NCI-H446 treated with DMSO at 0.1 percent for 48 hours (cell line): ENCODE measurements around the gene MPLKIP.
A peak's percentile ranks its signal among the peaks of the same experiment; 100 is the strongest.
"Not testable (repeated sequence)": the region's sequence is repeated elsewhere in the genome, so short reads cannot be mapped to it uniquely, and the experiment has no call there.

Source experiments
- DNase-seq: peaks from one replicate; lab custom pipeline; 2025; lab: John Stamatoyannopoulos, UW

The MPLKIP gene

GRCh38 chr7:40134428-40135316, at the start of gene MPLKIP, which contains the start of gene SUGCT:
Gene MPLKIP, minus strand, starts transcription at chr7:40134622. Its CDS starts 55 bp downstream, at chr7:40134567.
Gene SUGCT, plus strand, starts transcription at chr7:40135005.
- DNase-seq: peak; percentile 83

DNA sequence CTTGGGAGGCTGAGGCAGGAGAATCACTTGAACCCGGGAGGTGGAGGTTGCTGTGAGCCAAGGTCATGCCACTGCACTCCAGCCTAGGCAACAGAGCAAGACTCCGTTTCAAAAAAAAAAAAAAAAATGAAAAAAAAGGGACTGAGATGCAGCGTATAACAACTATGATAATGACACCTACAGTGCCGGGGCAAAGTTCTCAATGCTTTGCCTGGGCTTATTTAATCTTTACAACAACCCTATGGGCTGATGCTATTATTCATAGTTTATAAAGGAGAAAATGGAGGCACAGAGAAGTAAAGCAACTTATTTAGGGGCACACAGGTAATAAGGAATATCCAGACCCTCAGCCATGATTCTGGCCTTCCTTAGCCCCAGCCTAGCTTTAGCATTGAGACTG, 48.0 kb upstream of the MPLKIP start:
- DNase-seq: no peak

DNA sequence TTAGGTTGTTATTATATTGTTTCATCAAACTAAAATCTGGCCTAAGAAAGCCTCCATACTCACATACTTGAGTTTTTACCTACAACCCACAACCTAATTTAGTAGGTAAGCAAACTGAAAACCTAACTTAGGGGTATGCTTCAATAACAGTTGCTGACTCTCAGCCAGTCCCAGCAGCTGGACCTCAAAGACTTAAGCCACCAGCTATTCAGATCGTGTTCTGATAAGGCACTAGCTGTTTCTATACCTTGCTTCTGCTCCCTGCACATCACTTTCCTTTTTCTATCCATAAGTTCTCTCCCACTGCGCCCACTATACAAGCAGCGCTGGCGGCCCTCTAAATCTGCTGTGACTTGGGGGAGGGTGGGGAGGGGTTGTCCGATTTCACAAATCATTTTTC, 42.6 kb upstream of the MPLKIP start:
- no peak for DNase-seq

DNA sequence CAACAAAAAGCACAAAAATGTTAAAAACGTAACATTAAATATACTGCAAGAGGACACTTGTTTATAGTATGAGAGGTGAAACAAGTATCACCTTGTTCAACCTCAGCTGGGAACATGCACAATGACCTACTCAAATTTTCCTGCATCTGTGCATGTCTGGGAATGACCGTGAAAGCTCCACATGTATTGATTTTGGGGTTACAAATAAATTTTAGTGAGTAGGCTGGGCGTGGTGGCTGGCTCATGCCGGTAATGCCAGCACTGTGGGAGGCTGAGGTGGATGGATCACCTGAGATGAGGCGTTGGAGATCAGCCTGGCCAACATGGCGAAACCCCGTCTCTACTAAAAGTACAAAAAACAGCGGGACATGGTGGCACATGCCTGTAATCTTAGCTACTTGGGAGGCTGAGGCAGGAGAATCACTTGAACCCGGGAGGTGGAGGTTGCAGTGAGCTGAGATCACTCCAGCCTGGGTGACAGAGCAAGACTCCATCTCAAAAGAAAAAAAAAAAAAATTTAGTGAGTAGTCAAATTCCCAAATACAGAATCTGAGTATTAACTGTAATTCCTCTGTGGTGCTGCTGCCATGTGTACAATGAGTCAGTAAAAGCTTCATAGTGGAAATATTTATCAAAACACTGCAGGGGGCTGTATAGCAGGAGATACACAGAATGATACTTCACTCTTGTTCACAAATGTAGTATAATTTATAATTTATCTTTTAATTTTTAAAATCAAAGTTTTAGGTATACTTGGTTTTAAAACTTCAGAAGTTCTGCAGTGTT, 41.5 kb upstream of the MPLKIP start:
- DNase-seq: no peak

DNA sequence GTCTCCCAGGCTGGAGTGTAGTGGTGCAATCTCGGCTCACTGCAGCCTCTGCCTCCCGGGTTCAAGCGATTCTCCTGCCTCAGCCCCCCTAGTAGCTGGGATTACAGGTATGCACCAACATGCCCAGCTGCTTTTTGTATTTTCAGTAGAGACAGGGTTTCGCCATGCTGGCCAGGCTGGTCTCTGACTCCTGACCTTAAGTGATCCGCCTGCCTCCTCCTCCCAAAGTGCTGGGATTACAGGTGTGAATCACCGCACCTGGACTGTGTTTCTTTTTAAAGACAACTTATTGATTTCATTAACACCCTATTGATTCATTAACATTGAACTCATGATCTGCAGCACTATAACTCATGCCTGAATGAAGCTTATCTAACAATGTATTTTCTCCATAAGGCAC, 40.8 kb upstream of the MPLKIP start:
- DNase-seq: not testable (repeated sequence)

GRCh38 chr7:40173121-40173520, 38.7 kb upstream of the MPLKIP start:
- DNase-seq: not testable (repeated sequence)

- not testable (repeated sequence) for DNase-seq
Observed at GRCh38 chr7:40168266-40168665, 33.8 kb upstream of the MPLKIP start.

DNA sequence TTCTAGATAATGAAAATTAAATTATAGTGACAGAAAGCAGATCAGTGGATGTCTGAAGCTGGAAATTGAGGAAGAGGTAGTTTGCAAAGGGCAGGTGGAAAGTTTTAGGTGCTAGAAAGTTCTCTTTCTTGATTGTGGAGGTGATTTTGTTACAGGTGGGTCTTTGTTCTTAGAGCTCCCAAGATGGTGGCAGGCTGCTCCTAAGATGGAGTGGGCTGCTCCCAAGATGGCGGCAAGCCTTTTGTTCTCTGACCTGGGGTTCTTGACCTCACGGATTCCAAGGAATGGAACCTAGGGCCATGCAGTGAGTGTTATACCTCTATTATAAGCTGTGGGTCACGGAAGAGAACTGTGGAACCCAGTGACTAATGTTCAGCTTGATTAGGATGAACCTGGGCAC, 32.9 kb upstream of the MPLKIP start:
- DNase-seq: no peak

GRCh38 chr7:40165216-40165615, 30.8 kb upstream of the MPLKIP start:
- peak; percentile 70 for DNase-seq

DNA sequence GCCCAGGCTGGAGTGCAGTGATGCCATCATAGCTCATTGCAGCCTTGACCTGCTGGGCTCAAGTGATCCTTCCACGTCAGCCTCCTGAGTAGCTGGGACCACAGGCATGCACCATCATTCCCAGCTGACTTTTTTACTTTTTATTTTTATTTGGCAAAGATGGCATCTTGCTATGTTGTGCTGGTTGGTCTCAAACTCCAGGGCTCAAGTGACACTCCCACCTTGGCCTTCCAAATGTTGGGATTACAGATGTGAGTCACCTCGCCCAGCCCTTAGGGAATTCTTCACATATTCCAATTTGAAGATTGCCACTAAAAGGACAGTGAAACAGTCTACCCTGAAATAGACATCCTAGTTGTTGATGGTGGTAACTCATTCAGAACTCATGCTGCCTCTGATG, 28.1 kb upstream of the MPLKIP start:
- no peak for DNase-seq

GRCh38 chr7:40156988-40157387, 22.6 kb upstream of the MPLKIP start:
- DNase-seq: no peak

- DNase-seq: no peak
Observed at GRCh38 chr7:40151504-40151903, 17.1 kb upstream of the MPLKIP start.

DNA sequence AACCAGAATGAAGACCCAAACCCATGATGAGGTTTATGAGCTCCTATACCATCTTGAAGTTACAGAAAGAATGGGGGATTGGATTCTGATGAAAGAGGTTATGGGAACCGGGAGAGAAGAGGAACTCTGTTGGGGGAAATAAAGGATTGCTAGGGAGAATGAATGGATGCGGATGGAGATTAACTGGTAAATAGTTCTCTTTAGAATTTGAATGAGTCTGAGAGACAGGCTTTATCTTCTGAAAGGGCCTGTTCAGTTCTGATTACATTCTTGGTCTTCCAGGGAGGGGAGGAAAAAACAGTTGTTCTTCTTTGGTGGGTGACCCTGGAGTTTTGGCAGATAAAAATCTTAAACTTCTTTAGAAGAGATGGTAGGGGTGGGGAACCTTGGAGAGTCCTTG, 14.2 kb upstream of the MPLKIP start:
- no peak for DNase-seq

- not testable (repeated sequence) for DNase-seq
Observed at GRCh38 chr7:40148247-40148580, 13.8 kb upstream of the MPLKIP start.

- DNase-seq: no peak
Observed at GRCh38 chr7:40147371-40148246, 13.2 kb upstream of the MPLKIP start.

DNA sequence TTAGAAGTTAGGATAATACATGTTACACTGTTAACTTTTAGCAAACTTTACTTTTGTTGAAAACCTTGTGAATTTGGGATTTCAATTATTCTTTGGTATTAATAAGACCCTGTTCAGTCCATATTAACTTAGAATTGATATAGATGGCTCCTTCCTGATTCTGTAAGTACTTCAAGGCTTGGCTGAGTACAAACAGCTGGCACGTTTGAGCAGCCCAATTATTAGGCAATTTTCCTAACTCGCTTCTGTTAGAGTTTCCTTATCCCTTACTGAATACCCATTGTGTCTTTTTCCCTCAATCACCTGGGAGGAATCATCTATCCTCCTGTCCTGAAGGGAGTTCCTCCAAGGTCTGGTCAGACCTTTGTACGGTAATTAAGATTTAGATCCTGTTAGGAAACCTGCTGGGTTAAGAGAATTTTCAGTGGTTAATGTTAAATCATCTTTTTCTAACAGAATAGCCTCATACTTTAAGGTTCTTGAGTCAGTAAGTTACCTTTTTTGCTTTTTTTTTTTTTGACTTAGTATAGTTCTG, 11.2 kb upstream of the MPLKIP start:
- DNase-seq: not testable (repeated sequence)

DNA sequence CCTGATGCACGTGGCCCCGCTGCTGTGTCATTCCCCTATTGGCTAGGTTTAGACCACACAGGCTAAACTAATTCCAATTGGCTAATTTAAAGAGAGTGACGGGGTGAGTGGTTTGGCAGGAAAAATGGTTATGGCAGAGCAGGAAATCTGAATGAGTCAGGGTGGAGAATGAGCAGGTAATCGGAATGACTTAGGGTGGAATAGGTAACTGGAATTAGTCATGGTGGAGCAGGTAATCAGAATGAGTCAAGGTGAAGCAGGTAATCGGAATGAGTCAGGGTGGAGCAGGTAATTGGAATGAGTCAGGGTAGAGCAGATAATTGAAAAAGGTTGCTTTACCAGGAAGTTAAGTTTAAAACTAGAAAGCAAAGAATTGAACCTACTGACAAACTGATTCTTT, 7.5 kb upstream of the MPLKIP start:
- DNase-seq: not testable (repeated sequence)

DNA sequence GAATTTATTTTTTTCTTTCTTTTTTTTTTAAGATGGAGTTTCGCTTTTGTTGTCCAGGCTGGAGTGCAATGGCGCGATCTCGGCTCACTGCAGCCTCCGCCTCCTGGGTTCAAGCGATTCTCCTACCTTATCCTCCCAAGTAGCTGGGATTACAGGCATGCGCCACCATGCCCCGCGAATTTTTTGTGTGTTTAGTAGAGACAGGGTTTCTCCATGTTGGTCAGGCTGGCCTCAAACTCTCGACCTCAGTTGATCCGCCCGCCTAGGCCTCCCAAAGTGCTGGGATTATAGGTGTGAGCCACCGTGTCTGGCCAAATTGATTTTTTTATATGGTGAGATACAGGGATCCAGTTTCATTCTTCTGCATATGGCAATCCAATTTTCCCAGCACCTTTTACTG, 5.5 kb upstream of the MPLKIP start:
- DNase-seq: not testable (repeated sequence)

DNA sequence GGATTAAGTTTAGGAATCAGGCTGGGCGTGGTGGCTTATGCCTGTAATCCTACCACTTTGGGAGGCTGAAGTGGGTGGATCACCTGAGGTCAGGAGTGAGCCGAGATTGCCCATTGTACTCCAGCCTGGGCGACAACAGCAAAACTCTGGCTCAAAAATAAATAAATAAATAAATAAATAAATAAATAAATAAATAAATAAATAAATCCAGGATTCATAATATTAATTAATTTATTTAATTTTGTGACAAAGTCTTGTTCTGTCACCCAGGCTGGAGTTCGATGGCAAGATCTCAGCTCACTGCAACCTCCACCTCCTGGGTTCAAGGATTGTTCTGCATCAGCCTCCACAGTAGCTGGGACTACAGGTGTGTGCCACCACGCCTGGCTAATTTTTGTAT, 4.6 kb upstream of the MPLKIP start:
- no peak for DNase-seq

DNA sequence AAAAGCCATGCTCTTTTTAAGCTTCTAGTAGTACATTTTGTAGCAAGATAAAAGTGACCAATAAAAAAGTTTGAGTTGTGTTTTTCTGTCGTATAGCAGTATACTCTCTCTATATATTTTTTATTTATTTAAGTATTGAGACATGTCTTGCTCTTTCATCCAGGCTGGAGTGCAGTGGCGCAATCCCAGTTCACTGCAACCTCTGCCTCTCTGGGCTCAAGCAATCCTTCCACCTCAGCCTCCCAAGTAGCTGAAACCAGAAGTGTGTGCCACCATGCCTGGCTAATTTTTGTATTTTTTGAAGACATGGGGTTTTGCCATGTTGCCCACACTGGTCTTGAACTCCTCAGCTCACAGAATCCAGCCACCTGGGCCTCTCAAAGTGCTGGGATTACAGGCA, 3.1 kb upstream of the MPLKIP start:
- DNase-seq: no peak

- no peak for DNase-seq
Observed at GRCh38 chr7:40135317-40135610, 842 bp upstream of the MPLKIP start.
